ENCODE data around the gene INO80.

The INO80 gene

DNA sequence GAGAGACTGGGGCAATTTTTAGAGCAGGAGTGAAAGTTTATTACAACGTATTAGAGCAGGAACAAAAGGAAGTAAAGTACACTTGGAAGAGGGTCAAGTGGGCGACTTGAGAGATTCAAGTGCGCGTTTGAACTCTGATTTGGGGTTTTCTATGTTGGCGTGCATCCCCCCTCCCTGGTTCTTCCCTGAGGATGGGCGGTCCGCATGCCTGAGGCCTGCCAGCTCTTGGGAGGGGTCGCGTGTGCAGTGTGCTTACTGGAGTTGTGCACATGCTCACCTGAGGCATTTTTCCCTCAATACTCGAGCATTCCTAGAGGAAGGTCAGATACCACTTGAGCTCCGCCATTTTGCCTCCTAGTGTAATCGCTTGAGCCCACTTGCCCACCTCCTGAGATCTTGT lies 173.2 kb downstream of the INO80 start:
- no peak for DNase-seq

DNA sequence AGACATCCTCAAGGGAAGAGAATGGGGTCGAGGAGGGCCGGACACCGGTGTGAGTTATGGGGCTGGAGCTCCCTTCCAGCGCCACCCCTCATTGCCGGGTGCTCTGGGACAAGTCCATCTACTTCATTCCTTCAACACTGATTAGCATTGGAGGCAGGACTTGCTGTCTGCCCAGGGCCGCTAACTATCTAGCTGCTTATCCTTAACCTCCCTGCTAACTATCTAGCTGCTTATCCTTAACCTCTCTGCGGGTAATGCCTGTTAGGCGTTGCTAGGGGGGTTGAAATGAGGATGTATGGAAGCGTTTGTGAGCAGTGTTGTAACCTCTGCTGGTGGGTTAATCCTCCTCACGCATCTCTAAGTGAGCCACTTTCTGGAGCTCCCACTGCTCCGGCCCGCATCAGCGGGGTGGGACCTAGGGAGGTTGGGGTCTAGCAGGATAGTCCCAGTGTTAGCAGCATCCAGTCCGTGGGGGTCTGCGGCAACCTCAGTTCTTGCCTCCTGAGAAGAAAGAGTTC lies 173.7 kb downstream of the INO80 start:
- no peak for DNase-seq

- peak; percentile 60 for DNase-seq
These were observed 174.3 kb downstream of the INO80 start for GRCh38 chr15:40941528-40942336.

DNA sequence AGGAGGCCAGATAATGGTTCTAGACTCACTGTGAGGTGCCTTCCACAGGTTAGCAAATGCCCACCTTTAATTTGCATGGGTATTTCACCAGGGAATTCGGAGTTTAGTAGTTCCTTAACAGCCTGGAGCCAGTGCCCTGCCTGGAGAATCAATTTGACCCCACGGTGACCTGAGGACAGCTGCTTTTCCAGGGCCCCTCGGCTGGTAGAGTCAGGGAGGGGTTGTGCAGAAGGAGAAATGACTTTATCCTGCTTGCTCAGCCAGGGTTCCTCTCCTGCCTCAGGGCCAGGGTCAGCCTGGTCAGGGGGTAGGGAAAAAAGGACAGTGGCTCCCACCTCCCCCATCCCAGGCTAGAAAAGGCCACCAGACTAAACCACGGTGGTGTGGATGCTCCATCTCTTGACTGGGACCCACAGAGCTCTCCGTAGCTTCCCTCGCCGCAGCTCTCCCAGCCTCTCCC lies 175.0 kb downstream of the INO80 start:
- DNase-seq, result no peak

- no peak for DNase-seq
These were observed 175.7 kb downstream of the INO80 start for GRCh38 chr15:40940296-40940801.

DNA sequence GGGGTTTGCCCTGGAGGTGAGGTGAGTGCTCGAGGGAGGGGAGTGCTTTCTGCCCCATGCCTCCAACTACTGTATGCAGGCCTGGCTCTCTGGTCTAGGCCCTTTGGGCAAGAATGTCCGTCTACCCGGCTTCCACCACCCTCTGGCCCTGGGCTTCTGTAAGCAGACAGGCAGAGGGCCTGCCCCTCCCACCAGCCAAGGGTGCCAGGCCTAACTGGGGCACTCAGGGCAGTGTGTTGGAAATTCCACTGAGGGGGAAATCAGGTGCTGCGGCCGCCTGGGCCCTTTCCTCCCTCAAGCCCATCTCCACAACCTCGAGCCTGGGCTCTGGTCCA lies 177.6 kb downstream of the INO80 start:
- DNase-seq, result no peak

GRCh38 chr15:40937762-40938535 lies 178.1 kb downstream of the INO80 start:
- DNase-seq, result no peak

DNA sequence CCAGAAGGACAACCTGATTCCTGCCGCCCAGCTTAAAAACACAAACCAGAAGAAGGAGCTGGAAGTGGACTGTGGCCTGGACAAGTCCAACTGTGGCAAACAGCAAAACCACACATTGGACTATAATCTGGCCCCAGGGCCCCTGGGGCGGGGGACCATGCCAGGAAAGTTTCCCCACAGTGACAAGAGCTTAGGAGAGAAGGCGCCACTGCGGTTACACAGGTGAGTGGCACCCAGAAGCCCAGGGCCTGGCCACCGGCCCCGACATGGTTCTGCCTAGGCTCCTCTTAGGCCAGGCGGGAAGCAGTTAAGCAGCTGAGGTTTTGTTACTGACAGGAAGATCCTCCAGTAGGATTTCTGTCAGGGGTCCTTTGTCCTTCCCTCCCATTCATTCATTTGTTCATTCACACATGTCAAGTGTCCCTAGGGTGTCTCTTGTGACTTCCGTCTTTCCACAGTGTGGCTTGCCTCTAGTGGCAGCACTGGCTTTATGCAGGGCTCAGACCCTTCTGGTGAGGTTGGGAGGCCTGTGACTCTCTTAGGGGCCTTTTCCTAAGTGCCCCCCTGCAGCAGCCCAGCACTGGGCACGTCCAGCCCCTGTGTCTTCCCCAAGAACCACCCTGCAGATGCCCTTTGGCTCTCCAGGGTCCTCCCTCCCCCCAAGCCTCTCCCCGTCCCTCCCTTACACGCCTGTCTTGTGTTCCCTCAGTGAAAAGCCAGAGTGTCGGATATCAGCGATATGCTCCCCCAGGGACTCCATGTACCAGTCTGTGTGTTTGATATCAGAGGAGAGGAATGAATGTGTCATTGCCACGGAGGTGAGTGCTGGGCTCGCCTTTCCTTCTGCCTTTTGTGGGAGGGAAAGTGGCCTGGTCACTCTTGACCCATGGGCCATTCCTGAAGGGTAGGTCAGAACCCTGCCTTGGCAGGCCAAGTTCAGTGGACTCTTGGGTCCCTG lies 179.1 kb downstream of the INO80 start:
- DNase-seq, result no peak

- no peak for DNase-seq
These were observed 179.8 kb downstream of the INO80 start for GRCh38 chr15:40936234-40936708.

DNA sequence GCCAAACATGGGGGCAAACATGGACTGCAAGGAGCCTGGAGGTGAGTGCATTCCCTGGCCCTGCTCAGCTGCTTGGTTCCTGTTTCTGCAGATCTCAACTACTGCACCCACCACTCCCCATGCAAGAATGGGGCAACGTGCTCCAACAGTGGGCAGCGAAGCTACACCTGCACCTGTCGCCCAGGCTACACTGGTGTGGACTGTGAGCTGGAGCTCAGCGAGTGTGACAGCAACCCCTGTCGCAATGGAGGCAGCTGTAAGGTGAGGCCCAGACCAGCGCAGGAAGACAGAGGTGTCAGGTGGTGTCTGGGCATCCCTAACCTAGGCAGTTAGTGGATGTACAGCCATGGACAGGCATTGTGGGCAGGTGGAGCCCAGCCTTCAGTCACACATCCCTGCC lies 181.6 kb downstream of the INO80 start:
- DNase-seq, result no peak

DNA sequence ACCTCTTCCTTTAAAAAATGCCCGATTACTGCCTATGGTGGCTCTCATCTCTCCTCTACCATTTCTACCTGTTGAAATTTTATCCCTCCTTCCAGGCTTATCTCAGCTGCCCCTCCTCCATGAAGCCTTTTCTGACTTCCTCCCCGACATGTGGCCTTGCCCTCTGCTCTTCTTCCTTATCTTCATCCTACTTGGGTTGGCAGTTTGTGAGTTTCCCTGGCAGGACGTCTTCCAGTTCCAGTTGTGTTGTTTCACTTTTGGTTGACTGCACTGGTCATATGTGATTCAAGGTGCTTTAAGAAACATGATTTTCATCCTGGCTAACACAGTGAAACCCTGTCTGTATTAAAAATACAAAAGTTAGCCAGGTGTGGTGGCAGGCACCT lies 182.6 kb downstream of the INO80 start:
- DNase-seq, result no peak

DNA sequence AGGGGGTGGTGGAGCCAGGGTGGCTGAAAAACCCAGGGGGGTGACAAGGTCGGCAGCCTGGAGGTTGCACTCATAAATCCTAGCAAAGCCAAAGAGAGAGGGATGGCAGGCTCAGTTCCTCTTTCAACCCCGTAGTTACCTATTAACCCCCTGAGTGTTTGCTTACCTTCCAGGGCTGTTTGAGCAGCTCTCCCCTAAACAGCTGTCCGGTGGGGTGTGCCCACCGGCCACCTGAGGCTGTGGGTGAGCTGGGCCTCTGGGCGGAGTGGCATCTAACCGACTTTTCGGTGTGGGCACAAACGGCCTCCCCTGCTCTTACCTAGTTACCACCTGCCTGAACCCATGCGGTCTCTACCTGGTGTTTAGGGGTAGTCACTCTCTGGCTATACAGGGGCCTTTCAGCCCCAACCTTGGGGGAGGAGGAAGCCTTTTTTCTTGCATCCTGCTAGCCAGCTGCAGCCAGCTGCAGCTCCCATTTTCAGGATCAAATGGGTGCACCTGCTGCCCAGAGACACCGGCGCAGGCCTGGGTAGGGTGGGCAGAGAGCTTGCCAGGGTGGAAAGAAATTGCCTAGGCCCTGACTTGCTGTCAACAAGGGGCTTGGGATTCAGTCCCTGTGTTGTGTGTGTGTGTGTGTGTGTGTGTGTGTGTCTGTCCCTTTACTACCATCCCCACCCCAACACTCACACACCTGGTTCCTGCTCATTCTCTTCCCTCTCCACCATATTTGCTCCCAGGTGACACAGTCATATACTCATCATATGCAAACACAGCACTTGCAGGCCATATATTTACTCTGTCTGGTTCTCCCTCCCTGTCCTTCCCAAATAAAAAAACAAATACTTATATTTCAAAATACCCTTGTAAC lies 183.2 kb downstream of the INO80 start:
- DNase-seq, result no peak

GRCh38 chr15:40932156-40932555 lies 183.9 kb downstream of the INO80 start:
- no peak for DNase-seq

- no peak for DNase-seq
These were observed 184.6 kb downstream of the INO80 start for GRCh38 chr15:40931300-40932142.

- peak; percentile 60 for DNase-seq
These were observed 185.4 kb downstream of the INO80 start for GRCh38 chr15:40930430-40931299.

DNA sequence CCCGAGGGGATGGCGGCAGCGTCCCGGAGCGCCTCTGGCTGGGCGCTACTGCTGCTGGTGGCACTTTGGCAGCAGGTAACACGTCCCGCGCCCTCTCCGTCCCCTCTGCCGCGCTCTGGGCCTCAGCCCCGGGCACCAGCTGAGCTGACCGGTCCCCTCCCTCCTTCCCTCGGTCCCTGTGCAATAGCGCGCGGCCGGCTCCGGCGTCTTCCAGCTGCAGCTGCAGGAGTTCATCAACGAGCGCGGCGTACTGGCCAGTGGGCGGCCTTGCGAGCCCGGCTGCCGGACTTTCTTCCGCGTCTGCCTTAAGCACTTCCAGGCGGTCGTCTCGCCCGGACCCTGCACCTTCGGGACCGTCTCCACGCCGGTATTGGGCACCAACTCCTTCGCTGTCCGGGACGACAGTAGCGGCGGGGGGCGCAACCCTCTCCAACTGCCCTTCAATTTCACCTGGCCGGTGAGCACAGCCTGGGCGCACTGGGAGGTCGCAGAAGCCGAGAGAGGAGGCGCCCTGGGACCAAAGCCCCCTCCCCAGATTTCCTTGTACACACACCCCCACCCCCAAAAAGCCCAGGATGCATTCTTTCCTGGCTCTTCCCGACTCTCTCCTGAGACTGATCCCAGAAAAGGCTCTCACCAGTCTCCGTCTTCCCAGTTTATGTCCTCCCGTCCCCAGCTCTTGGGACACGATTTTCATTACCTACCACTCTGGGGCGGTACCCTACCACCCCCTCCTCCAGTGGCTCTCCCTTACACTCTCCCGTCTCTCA lies 186.2 kb downstream of the INO80 start:
- no peak for DNase-seq
